Mesothelial cell of epicardium (in vitro differentiated cells): Measurements from ENCODE around the gene SNAP47. TPM values are rescaled to one million over a fixed set of nuclear protein-coding genes. Genes with fewer than 3 reads are reported as not detected.

ENCODE experiments used
- DNase-seq, 2 experiments: peaks; one replicate each; pipeline ENCODE4 v3.0.0; 2021; ENCODE audit warnings: low spot score in 2 of 2; ENCODE audit not compliant: unreplicated experiment in 2 of 2
- H3K27ac Mint-ChIP-seq: 2 replicates; pipeline ENCODE4 v1.8.0; 2021; ENCODE audit warnings: mixed read lengths
- H3K27me3 Mint-ChIP-seq: 2 replicates; pipeline ENCODE4 v1.8.0; 2021; ENCODE audit warnings: low read depth, mixed read lengths
- H3K36me3 Mint-ChIP-seq: 2 replicates; pipeline ENCODE4 v1.8.0; 2021; ENCODE audit warnings: mixed read lengths
- H3K4me1 Mint-ChIP-seq: 2 replicates; pipeline ENCODE4 v1.8.0; 2021; ENCODE audit warnings: mixed read lengths
- H3K4me3 Mint-ChIP-seq: 2 replicates; pipeline ENCODE4 v1.8.0; 2021; ENCODE audit warnings: mild to moderate bottlenecking, moderate library complexity, mixed read lengths
- H3K9me3 Mint-ChIP-seq: 2 replicates; pipeline ENCODE4 v1.8.0; 2021; ENCODE audit warnings: mixed read lengths
- CTCF ChIP-seq: fragments of 200-600 bp; sonication (generic); IDR thresholded peaks from one replicate; pipeline ENCODE4 v1.5.0; 2021; ENCODE audit warnings: antibody characterized with exemption; ENCODE audit not compliant: unreplicated experiment
- total RNA-seq: library from RNA; stranded (reverse); gene quantifications from 3 replicates; pipeline ENCODE4 v1.2.1, GENCODE V29; 2021

The SNAP47 gene
- total RNA-seq, 1 donor from 2014 or later = 42.6 TPM

DNA sequence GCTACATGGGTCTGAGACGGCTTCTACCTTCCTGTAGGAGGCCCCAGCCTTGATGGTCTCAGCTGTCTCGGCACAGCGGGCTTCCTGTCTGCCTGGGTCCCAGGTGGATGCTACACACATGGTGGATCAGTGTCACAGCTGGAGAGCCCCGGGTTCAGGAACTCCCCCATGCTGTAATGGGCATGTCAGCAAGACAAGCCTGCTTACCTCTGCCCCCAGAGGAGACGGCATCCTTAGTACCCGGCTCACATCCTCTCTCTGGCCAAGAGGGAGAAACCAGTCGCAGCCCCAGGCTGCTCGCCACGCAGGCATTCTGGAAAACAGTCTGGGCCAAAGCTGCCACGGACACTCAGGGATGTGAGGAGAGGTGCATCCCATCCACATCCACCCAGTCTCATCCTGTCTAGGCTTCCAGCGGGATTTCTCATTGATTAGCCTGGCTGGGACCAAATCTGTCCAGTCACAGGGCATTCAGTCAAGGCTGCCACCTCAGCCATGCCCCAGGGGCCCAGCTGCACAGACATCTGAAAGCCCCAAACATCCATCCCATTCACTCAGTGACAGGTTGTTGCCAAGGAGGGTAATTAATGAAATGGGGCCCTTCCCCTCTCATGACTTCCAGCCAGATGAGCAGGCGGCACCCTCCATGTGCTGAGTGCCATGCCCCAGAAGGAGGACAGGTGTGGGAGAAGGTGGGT is 10.5 kb downstream of the SNAP47 start:
- H3K36me3 Mint-ChIP-seq = peaks cover 6% of the 10 kb centered on the region

GRCh38 chr1:227746676-227747075 is 11.4 kb downstream of the SNAP47 start:
- H3K36me3 Mint-ChIP-seq = peaks cover 11% of the 10 kb centered on the region
- DNase-seq = no peak
- TF ChIP-seq CTCF = no peak
- no peak overlapping the region for H3K27ac Mint-ChIP-seq
- H3K9me3 Mint-ChIP-seq = no peaks in the 10 kb centered on the region
- no peaks in the 10 kb centered on the region for H3K4me1 Mint-ChIP-seq
- no peak overlapping the region for H3K4me3 Mint-ChIP-seq
- H3K27me3 Mint-ChIP-seq = no peaks in the 10 kb centered on the region

More for the DNA sequence above, 10.5 kb downstream of the SNAP47 start:
- DNase-seq = no peak
- no peak for TF ChIP-seq CTCF
- Mint-ChIP-seq H3K27me3 (no peaks in the 10 kb centered on the region), H3K9me3 (no peaks in the 10 kb centered on the region), H3K4me3 (no peak overlapping the region), H3K27ac (no peak overlapping the region), H3K4me1 (no peaks in the 10 kb centered on the region)

DNA sequence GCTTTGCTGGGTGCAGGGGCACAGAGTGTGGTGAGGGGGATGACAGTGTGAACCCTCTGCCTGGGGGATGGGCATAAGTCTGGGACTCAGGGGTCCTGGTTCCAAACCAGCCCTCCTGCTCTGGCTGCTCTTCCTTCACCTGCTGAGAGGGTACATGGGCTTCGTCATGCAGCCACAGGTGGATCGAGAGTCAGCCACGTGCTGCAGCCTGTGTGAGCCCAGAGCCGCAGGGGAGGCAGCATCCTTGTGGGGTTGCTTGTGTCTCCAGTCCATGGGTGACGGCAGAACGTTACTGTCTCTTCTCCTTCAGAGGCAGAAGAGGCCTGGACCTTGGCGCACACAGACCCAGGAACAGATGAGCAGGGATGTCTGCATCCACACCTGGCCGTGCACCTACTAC is 12.1 kb downstream of the SNAP47 start:
- Mint-ChIP-seq H3K9me3 (no peaks in the 10 kb centered on the region), H3K36me3 (peaks cover 11% of the 10 kb centered on the region), H3K4me3 (no peak overlapping the region), H3K27ac (no peak overlapping the region), H3K4me1 (no peaks in the 10 kb centered on the region), H3K27me3 (no peaks in the 10 kb centered on the region)
- no peak for TF ChIP-seq CTCF
- no peak for DNase-seq

- no peaks in the 10 kb centered on the region for H3K27me3 Mint-ChIP-seq
- no peak for DNase-seq
- H3K27ac Mint-ChIP-seq = no peak overlapping the region
- no peaks in the 10 kb centered on the region for H3K9me3 Mint-ChIP-seq
- H3K4me1 Mint-ChIP-seq = no peaks in the 10 kb centered on the region
- peaks cover 11% of the 10 kb centered on the region for H3K36me3 Mint-ChIP-seq
- no peak for TF ChIP-seq CTCF
- no peak overlapping the region for H3K4me3 Mint-ChIP-seq
Observed at GRCh38 chr1:227747948-227748495, 12.8 kb downstream of the SNAP47 start.

DNA sequence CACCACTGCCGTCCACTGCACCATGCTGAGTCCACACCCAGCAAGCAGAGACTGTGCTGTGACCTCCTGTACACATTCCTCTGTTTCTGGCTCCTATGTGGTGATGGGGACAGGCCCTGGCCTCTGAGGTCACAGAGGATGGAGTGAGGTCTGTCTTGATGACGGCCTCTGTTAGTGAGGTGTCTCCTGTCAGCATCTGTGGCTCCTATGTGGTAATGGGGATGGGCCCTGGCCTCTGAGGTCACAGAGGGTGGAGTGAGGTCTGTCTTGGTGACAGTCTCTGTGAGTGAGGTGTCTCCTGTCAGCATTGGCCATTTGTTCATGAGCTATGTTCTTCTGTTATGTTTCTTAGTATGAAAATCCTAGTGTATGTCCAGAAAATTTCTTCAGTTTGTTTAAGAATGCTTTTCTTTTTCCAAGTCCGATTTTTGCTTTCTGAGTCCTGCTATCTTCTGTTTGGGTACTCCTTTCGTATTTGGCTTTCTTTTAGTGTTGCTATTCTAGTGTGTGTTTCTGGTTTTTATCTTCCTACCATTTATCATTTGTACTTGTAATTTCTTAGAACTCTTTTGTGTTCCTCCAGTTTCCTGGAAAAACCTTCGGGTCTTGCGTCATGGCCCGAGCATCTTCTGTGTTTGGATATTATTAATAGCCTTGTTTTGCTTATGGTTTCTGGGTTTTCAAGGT is 13.4 kb downstream of the SNAP47 start:
- Mint-ChIP-seq H3K4me3 (no peak overlapping the region), H3K4me1 (no peaks in the 10 kb centered on the region), H3K36me3 (peaks cover 11% of the 10 kb centered on the region), H3K27me3 (no peaks in the 10 kb centered on the region), H3K9me3 (no peaks in the 10 kb centered on the region), H3K27ac (no peak overlapping the region)
- no peak for TF ChIP-seq CTCF
- DNase-seq = no peak
